NCI-H1436 treated with DMSO at 0.1 percent for 48 hours (cell line): ENCODE results near the gene LRP1B.
"Not testable (repeated sequence)": the region's sequence is repeated elsewhere in the genome, so short reads cannot be mapped to it uniquely, and the experiment has no call there.

Source experiments
- DNase-seq: peaks from one replicate; lab custom pipeline; 2025; lab: John Stamatoyannopoulos, UW

LRP1B gene

GRCh38 chr2:140344266-140344665 is 1786.5 kb downstream of the LRP1B start:
- DNase-seq, result not testable (repeated sequence)

- no peak for DNase-seq
These were observed 1792.0 kb downstream of the LRP1B start for GRCh38 chr2:140338795-140339194.

DNA sequence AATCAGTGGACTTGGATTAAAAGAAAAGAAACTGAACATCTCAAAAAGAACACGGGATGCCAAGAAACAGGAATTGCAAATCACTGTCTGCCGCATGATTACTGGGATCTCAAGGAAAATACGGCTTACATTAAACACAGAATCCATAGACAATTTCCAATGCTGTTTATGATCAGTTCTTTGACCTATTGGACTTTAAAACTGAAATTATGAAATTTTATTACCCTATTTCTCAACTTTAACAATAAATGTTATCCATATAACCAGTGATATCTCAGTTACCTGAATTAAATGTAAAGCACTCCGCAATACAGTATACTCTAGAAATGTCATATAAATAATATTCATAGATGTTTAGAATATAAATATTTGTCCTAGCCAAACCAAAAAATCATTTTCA is 1793.8 kb downstream of the LRP1B start:
- no peak for DNase-seq

GRCh38 chr2:140316345-140316744 is 1814.5 kb downstream of the LRP1B start:
- no peak for DNase-seq

- no peak for DNase-seq
These were observed 1818.9 kb downstream of the LRP1B start for GRCh38 chr2:140311905-140312304.

GRCh38 chr2:140308706-140309105 is 1822.1 kb downstream of the LRP1B start:
- no peak for DNase-seq

DNA sequence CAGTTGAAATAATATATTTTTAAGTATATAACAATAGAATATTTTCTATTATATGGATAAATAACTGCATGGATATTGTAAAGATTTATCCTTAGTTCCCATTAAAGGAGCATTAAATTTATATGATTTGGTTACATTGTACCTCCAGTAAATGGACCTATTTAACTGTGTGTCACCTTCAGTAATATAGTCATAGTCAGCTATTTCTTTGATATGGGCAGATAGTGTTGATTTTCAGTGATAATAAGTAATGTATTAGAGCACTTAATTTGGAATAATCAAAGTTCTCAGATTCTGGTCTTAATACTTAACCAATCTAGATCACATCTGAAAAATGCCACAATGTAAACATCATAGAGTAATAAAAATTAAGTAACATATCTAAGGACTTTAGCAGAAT is 1823.3 kb downstream of the LRP1B start:
- no peak for DNase-seq

GRCh38 chr2:140295767-140296166 is 1835.0 kb downstream of the LRP1B start:
- DNase-seq, result no peak

- no peak for DNase-seq
These were observed 1842.1 kb downstream of the LRP1B start for GRCh38 chr2:140288726-140289125.

GRCh38 chr2:140288213-140288612 is 1842.6 kb downstream of the LRP1B start:
- DNase-seq, result no peak

GRCh38 chr2:140286377-140286776 is 1844.4 kb downstream of the LRP1B start:
- no peak for DNase-seq

- not testable (repeated sequence) for DNase-seq
These were observed 1853.5 kb downstream of the LRP1B start for GRCh38 chr2:140277344-140277743.

DNA sequence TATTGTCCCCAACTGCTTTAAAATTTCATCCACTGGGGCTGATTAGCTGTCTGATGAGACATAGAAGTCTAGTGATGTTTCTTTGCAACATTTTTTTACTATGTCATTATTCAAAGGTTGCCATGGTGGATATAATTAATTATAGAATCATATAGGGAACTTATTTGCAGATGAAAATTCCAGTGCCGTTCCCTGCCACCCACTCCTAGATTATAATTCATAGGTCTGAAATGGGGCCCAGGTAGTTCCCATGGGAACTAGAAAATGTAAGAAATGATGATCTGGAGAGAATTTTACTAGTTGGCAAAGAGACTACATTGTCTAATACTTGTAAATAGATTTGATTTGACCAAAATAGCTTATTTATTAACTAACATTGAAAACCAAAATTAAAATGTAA is 1854.2 kb downstream of the LRP1B start:
- no peak for DNase-seq

DNA sequence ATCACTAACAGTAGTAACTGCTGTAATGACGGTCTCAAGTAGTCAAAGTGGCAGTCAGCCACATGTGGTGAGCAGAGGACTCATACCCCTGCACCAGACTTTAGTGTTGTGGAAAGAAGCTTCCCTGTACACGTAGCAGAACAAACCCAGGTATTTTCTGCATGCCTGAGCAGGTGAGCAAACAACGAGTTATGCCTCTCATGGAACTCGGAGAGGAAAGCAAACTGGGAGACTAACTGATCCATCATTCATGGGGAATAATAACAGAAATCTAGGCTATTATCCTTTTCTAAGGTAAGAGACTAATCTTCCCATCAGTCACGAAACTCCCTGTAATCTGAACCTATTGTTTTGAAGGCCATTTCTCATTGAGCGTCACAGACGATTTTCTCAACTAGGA is 1855.4 kb downstream of the LRP1B start:
- DNase-seq, result no peak

DNA sequence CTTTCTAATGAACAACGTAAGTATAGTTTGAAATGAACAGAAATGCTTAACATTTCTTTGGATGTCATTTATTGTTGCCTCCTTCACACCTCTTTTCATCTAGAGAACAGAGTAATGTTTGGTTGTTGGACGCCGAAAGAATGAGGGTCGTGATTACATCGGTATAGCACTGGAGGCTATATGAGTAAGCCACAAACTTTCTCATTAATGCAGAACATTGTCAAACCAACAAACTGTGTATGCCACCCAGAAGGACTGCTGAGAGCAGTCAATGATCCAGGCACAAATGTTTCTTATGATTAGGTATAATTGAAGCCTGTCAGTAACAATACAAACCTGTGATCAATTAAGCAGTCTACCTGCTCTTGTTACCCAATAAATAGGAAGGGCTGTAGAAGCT is 1855.9 kb downstream of the LRP1B start:
- no peak for DNase-seq

DNA sequence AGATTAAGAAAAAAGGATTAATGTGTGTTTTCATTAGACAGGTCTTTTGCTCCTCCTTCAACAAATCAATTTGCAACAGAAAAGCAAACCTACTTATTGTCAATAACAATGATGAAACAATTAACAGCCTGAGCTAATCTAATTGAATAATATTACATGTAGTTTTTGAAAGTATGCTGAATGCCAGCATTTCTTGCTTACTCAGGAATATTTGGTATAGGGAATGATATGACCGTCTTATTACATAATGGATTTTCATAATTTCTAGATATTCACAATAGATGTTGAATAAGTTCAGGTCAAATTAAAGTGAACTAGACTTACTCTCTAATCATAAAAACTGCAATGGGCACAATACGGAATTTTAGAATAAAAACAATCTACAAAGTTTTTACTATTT is 1856.9 kb downstream of the LRP1B start:
- no peak for DNase-seq

DNA sequence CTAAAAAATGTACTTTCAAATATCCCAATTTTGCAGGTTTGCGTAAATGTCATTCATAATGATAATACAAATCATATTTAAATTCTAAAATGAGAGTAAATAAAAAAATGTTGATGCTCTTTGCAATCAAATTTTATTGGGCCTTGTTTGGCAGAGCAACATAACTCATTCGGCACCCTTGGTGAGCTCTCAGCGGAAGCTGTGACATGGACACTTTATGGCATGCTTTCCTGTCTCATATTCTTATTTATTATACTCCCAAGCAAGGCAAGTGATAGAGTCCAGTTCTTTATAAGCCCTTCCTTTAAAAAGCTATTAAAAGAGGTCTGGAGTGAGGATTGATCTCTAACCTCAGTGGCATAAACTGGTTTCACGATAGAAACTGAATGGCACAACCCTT is 1857.4 kb downstream of the LRP1B start:
- no peak for DNase-seq

GRCh38 chr2:140270224-140270623 is 1860.6 kb downstream of the LRP1B start:
- DNase-seq, result no peak

DNA sequence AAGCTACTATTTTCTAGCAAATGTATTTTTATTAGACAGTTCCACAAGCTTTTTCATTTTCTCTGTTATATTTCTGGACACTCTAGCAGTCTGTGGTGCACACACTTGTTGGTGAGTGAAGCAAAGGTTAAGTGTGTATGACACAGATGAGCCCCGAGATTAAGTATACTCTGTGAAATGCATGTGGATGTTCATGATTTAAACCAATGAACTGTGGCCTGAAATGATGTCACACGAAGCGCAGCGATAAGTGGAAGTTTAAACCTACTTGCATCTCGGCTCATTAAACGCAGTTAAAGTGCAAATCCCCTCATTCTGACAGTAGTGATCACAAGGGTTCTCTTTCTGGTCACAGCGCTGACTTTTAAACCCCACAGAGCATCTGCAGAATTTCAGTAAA is 1861.8 kb downstream of the LRP1B start:
- no peak for DNase-seq

GRCh38 chr2:140262908-140263307 is 1867.9 kb downstream of the LRP1B start:
- no peak for DNase-seq

GRCh38 chr2:140257692-140258300 is 1873.0 kb downstream of the LRP1B start:
- no peak for DNase-seq

DNA sequence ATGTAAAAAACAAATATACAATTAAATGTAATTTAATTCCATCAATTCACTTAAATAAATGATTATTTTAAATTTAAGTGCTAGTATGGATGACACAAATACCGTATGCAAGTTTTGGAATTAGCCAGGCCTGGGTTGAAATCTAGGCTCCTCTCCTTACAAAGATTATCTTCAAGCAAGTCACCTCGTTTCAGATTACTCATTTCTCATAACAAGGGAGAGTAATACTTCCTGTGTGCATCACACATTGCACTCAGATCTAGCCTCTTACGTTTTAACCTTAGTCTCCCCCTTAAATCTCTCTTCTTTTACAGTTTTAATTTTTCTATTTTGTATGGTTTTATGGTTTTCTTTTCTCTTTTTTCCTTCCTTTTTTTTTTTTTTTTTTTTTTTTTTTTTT is 1874.7 kb downstream of the LRP1B start:
- DNase-seq, result no peak

GRCh38 chr2:140249821-140250220 is 1881.0 kb downstream of the LRP1B start:
- DNase-seq, result no peak

DNA sequence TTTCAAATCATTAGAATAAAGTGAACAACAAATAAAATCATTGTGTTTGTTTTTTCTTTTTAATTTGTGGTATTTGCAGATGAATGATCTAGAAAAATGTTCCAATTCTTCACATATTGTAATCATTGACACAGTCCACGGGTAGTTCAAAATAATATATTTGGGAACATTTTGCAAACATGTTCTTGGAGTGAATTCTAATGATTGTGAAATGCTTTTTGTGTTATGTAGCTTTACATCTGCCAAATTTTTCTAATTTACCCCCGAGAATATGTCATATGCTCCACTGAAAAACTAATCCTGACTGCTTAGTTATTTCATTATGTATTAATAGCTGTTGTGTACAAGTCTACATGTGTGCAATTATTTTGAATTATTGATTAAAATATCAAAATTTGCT is 1882.2 kb downstream of the LRP1B start:
- no peak for DNase-seq
